HepG2 (cell line): ENCODE measurements around the gene SLC2A2. TPM values are rescaled to one million over a fixed set of nuclear protein-coding genes. Genes with fewer than 3 reads are reported as not detected.

Experiments used
- DMAP1 ChIP-seq: IDR thresholded peaks from 2 replicates; pipeline ENCODE4 v1.6.1; 2016
- FOXK1 ChIP-seq: sonication (generic); formaldehyde crosslinking; IDR thresholded peaks from 2 replicates; pipeline ENCODE4 v1.4.0; 2020; ENCODE audit warnings: low read depth, missing genetic modification reagents, borderline replicate concordance
- FOXO1 ChIP-seq: sonication (generic); formaldehyde crosslinking; IDR thresholded peaks from 2 replicates; pipeline ENCODE4 v1.4.0; 2020; ENCODE audit warnings: missing genetic modification reagents
- GATAD1 ChIP-seq: IDR thresholded peaks from 2 replicates; pipeline ENCODE4 v1.6.1; 2016; ENCODE audit warnings: missing genetic modification reagents, missing compliant biosample characterization
- HMGXB3 ChIP-seq: sonication (generic); formaldehyde crosslinking; IDR thresholded peaks from 2 replicates; pipeline ENCODE4 v1.4.0; 2020; ENCODE audit warnings: missing genetic modification reagents, borderline replicate concordance
- MEIS1 ChIP-seq: sonication (generic); formaldehyde crosslinking; IDR thresholded peaks from 2 replicates; pipeline ENCODE4 v1.9.0; 2021; ENCODE audit warnings: mild to moderate bottlenecking, missing genetic modification reagents, moderate library complexity, borderline replicate concordance
- MIER2 ChIP-seq: IDR thresholded peaks from 2 replicates; pipeline ENCODE4 v1.6.1; 2016; ENCODE audit warnings: missing biosample characterization, missing genetic modification reagents
- PRPF4 ChIP-seq: fragments of 200-400 bp; formaldehyde crosslinking; IDR thresholded peaks from 2 replicates; pipeline ENCODE4 v1.6.1; 2016; ENCODE audit warnings: low read length, low read depth; ENCODE audit not compliant: poor library complexity, severe bottlenecking
- REXO4 ChIP-seq: sonication (generic); formaldehyde crosslinking; IDR thresholded peaks from 2 replicates; pipeline ENCODE4 v1.8.0; 2022; ENCODE audit warnings: missing genetic modification reagents, mild to moderate bottlenecking, borderline replicate concordance
- THAP7 ChIP-seq: sonication (generic); formaldehyde crosslinking; IDR thresholded peaks from 2 replicates; pipeline ENCODE4 v1.8.1; 2023; ENCODE audit warnings: mild to moderate bottlenecking, missing genetic modification reagents
- TSC22D2 ChIP-seq: sonication (generic); formaldehyde crosslinking; IDR thresholded peaks from 2 replicates; pipeline ENCODE4 v1.5.1; 2020; ENCODE audit warnings: missing genetic modification reagents, mild to moderate bottlenecking, borderline replicate concordance
- U2AF1 ChIP-seq: fragments of 200-400 bp; formaldehyde crosslinking; optimal IDR thresholded peaks from 2 replicates; pipeline ENCODE3; 2017; ENCODE audit warnings: mild to moderate bottlenecking, low read depth, low read length
- ZNF274 ChIP-seq: sonication (generic); formaldehyde crosslinking; IDR thresholded peaks from 2 replicates; pipeline ENCODE4 v1.5.1; 2020; ENCODE audit warnings: mild to moderate bottlenecking, missing genetic modification reagents
- ZNF33A ChIP-seq: sonication (generic); formaldehyde crosslinking; IDR thresholded peaks from 2 replicates; pipeline ENCODE4 v1.5.1; 2020; ENCODE audit warnings: missing genetic modification reagents, mild to moderate bottlenecking, moderate library complexity, borderline replicate concordance
- ZNF589 ChIP-seq: sonication (generic); formaldehyde crosslinking; conservative IDR thresholded peaks from 2 replicates; pipeline ENCODE4 v1.8.0; 2022; ENCODE audit warnings: mild to moderate bottlenecking, moderate library complexity, missing genetic modification reagents
- ZNF605 ChIP-seq: sonication (generic); formaldehyde crosslinking; IDR thresholded peaks from 2 replicates; pipeline ENCODE4 v1.8.0; 2022; ENCODE audit warnings: mild to moderate bottlenecking, missing genetic modification reagents
- ZNF670 ChIP-seq: sonication (generic); formaldehyde crosslinking; IDR thresholded peaks from 2 replicates; pipeline ENCODE4 v1.8.0; 2022; ENCODE audit warnings: mild to moderate bottlenecking, missing genetic modification reagents, borderline replicate concordance
- ZNF766 ChIP-seq: sonication (generic); formaldehyde crosslinking; IDR thresholded peaks from 2 replicates; pipeline ENCODE4 v1.5.0; 2020; ENCODE audit warnings: missing genetic modification reagents, borderline replicate concordance
- ZNF83 ChIP-seq: sonication (generic); formaldehyde crosslinking; IDR thresholded peaks from 2 replicates; pipeline ENCODE4 v1.4.0; 2020; ENCODE audit warnings: missing genetic modification reagents, mild to moderate bottlenecking, borderline replicate concordance
- polyA plus RNA-seq, 8 experiments: library from polyadenylated mRNA; depleted of rRNA in 3 of 8; stranded (reverse) in 7 of 8; unstranded in 1 of 8; fragments of >200 nt; fragmentation: Illumina TruSeq in 4 of 8; extraction: Trizol in 4 of 8; gene quantifications; 2 replicates each; pipeline versions ENCODE4 v1.2.1 to v1.2.3, GENCODE V29; 2011 to 2016; ENCODE audit warnings: low read depth in 4 of 8, missing spikeins in 1 of 8, mixed read lengths in 1 of 8; ENCODE audit not compliant: insufficient read depth in 1 of 8
- total RNA-seq, 5 experiments: library from RNA; depleted of rRNA; stranded (reverse); fragments of >200 nt; fragmentation: Illumina TruSeq; extraction: Trizol; gene quantifications; 2 replicates each; pipeline ENCODE4 v1.2.3, GENCODE V29; 2016; ENCODE audit warnings: low read depth in 1 of 5

SLC2A2 gene
- total and polyA plus RNA-seq, 2 of the 13 experiments (the other 11 are each of a cell fraction or from before 2014, with no cell fraction given): 19.5 to 23.2 TPM

GRCh38 chr3:171013822-171014748 lies 12.4 kb downstream of the SLC2A2 start (continued):
- no peak for TF ChIP-seq THAP7 (CRISPR knock-in tag)
- no peak for TF ChIP-seq REXO4
- TF ChIP-seq FOXK1 (CRISPR knock-in tag): peak; percentile 67; the same call in 1 of the 2 replicates
- peak; percentile 94 for TF ChIP-seq FOXO1
- no peak for TF ChIP-seq MEIS1 (CRISPR knock-in tag)
- no peak for TF ChIP-seq ZNF83
- TF ChIP-seq PRPF4: no peak
- no peak for TF ChIP-seq ZNF605 (CRISPR knock-in tag)
- 0 out of 2 replicates have a peak, but pooled peaks have one; percentile 52 for TF ChIP-seq MIER2 (CRISPR knock-in tag)
- TF ChIP-seq ZNF670 (CRISPR knock-in tag): no peak
- no peak for TF ChIP-seq U2AF1
- TF ChIP-seq DMAP1 (CRISPR knock-in tag): no peak; the same call in 1 of the 2 replicates
- no peak for TF ChIP-seq TSC22D2 (CRISPR knock-in tag)
- TF ChIP-seq GATAD1 (CRISPR knock-in tag): peak; percentile 25; the same call in 1 of the 2 replicates
- no peak for TF ChIP-seq ZNF274 (CRISPR knock-in tag)
- TF ChIP-seq HMGXB3 (CRISPR knock-in tag): peak; percentile 61; the same call in 1 of the 2 replicates
- TF ChIP-seq ZNF766 (CRISPR knock-in tag): 0 out of 2 replicates have a peak, but pooled peaks have one; percentile 47
- TF ChIP-seq ZNF33A (CRISPR knock-in tag): no peak
- TF ChIP-seq ZNF589: no peak; the same call in 1 of the 2 replicates
